Measurements from ENCODE around the gene EPB41.
A peak's percentile ranks its signal among the peaks of the same experiment; 100 is the strongest.
"Not testable (repeated sequence)": the region's sequence is repeated elsewhere in the genome, so short reads cannot be mapped to it uniquely, and the experiment has no call there.

The EPB41 gene

GRCh38 chr1:29094954-29095353 lies 180.6 kb downstream of the EPB41 start:
- Mint-ChIP-seq H3K4me1 (ENCODE audit: low read depth) (peaks cover 14% of the 10 kb centered on the region), H3K4me3 (no peak overlapping the region), H3K36me3 (ENCODE audit: low read depth) (peaks cover 56% of the 10 kb centered on the region), H3K27ac (no peak overlapping the region), H3K9me3 (peaks cover 6% of the 10 kb centered on the region), H3K27me3 (no peaks in the 10 kb centered on the region)

DNA sequence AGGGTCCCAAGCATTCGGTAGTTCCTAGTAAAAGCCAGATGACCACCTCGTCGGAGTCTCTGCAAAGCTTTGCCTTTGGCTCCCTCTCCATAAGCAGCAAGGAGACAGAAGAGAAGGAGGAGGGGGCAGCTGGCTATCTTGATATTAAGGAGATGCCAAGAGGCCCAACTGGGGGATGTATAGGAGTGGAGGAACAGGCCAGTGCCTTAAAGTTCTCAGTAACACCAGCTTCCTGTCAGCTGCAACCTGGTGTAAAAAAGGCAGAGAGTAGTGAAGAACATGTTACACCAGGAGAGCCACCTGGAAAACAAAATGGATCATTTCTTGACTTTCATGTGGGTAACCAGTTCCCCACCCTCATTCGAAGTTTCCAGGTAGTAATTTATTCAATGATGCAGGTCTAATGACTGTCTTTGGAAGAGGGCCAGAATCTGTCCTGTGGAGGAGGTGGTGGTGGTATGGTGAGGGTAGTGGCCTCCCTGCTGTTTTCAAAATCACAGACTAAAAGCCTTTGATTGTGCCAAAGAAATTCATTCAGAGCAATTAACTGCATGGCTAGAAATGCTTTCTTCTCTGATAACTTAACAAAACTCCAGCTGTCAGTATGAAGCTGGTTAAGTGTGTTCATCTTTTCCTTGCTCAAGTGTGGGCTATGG lies 182.0 kb downstream of the EPB41 start:
- Mint-ChIP-seq H3K4me3 (no peak overlapping the region), H3K36me3 (ENCODE audit: low read depth) (peaks cover 52% of the 10 kb centered on the region), H3K27me3 (no peaks in the 10 kb centered on the region), H3K9me3 (peaks cover 6% of the 10 kb centered on the region), H3K4me1 (ENCODE audit: low read depth) (peaks cover 14% of the 10 kb centered on the region), H3K27ac (peak overlapping the region; percentile 42)

- Mint-ChIP-seq H3K4me1 (ENCODE audit: low read depth) (peaks cover 14% of the 10 kb centered on the region), H3K36me3 (ENCODE audit: low read depth) (peaks cover 46% of the 10 kb centered on the region), H3K27me3 (no peaks in the 10 kb centered on the region), H3K27ac (no peak overlapping the region), H3K4me3 (no peak overlapping the region), H3K9me3 (no peaks in the 10 kb centered on the region)
Observed at GRCh38 chr1:29099286-29099685, 184.9 kb downstream of the EPB41 start.

DNA sequence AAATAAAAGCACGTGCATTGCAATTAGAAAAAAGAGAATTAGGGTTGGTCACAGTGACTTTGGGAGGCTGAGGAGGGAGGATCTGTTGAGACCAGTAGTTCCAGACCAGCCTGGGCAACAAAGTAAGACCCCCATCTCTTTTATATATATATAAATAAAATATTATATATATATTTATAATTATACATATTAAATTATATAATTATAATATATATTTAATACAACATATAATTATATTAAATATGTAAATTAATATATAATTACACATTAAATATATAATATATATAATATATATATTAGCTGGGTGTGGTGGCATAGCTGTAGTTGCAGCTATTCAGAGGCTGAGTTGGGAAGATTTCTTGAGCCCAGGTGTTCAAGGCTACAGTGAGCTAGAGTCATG lies 186.1 kb downstream of the EPB41 start:
- peaks cover 14% of the 10 kb centered on the region for H3K4me1 Mint-ChIP-seq (ENCODE audit: low read depth)
- no peaks in the 10 kb centered on the region for H3K9me3 Mint-ChIP-seq
- H3K36me3 Mint-ChIP-seq (ENCODE audit: low read depth), result peaks cover 37% of the 10 kb centered on the region
- no peaks in the 10 kb centered on the region for H3K27me3 Mint-ChIP-seq
- no peak overlapping the region for H3K27ac Mint-ChIP-seq
- no peak overlapping the region for H3K4me3 Mint-ChIP-seq

DNA sequence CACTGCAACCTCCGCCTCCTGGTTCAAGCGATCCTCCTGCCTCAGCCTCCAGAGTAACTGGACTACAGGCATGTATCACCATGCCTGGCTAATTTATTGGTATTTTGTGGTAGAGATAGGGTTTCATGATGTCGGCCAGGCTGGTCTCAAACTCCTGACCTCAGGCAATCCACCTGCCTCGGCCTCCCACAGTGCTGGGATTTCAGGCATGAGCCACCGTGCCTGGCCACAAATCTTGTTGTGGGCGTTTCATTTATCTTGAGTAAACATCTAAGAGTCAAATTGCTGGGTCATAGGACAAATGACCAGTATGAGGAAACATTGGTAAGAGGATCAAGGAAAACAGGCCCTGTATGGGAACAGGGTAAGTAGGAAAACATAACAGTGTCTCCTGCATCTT lies 191.5 kb downstream of the EPB41 start:
- H3K27ac Mint-ChIP-seq, result no peak overlapping the region
- no peak overlapping the region for H3K4me3 Mint-ChIP-seq
- H3K27me3 Mint-ChIP-seq, result no peaks in the 10 kb centered on the region
- no peaks in the 10 kb centered on the region for H3K4me1 Mint-ChIP-seq (ENCODE audit: low read depth)
- H3K36me3 Mint-ChIP-seq (ENCODE audit: low read depth), result peaks cover 33% of the 10 kb centered on the region
- no peaks in the 10 kb centered on the region for H3K9me3 Mint-ChIP-seq

DNA sequence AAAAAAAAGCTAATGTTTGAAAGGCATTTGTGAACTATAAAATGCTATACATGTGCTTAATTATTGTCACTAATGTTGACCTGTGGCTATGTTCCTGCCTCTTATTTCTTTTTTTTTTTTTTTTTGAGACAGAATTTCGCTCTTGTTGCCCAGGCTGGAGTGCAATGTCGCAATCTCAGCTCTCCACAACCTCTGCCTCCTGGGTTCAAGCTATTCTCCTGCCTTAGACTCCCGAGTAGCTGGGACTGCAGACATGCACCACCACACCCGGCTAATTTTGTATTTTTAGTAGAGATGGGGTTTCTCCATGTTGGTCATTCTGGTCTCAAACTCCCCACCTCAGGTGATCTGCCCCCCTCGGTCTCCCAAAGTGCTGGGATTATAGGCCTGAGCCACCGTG lies 193.7 kb downstream of the EPB41 start:
- not testable (repeated sequence) for H3K4me1 Mint-ChIP-seq (ENCODE audit: low read depth); H3K27me3 Mint-ChIP-seq; H3K27ac Mint-ChIP-seq; H3K4me3 Mint-ChIP-seq; H3K9me3 Mint-ChIP-seq
- H3K36me3 Mint-ChIP-seq (ENCODE audit: low read depth), result peaks cover 36% of the 10 kb centered on the region

DNA sequence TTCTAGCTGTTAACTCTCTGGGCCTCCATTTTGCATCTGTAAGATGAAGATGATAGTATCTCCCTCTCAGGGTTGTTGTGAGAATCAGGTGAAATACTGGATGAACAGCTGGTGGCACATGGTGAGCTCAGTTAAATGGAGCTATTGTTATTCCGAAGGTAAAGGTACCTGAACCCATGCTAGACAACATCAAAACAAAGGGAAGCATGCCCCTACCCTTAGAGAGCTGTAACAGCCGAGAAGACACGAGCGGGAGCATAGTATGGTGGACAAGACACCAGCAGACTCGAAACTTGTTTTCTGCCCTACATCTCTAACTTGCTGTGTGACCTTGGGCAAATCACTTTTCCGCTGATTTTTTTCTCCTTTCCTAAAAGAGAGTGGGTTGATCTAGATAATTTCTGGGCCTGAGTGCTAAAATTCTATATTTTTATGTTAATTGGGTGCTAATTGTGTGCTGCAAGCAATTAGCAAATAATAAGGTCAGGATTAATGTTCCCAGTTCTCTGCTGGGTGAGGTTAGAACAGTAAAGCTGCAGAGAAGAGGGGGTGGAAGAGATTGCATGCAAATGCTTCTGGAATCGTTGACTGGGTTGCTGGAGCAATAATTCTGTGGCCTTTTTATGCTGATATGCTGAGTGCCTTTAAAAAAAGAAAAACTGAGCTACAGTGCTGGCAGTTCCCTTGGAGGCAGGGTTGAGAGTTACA lies 198.5 kb downstream of the EPB41 start:
- Mint-ChIP-seq H3K27ac (no peak overlapping the region), H3K36me3 (ENCODE audit: low read depth) (peaks cover 66% of the 10 kb centered on the region), H3K4me1 (ENCODE audit: low read depth) (peaks cover 10% of the 10 kb centered on the region), H3K27me3 (no peaks in the 10 kb centered on the region), H3K9me3 (no peaks in the 10 kb centered on the region), H3K4me3 (no peak overlapping the region)

DNA sequence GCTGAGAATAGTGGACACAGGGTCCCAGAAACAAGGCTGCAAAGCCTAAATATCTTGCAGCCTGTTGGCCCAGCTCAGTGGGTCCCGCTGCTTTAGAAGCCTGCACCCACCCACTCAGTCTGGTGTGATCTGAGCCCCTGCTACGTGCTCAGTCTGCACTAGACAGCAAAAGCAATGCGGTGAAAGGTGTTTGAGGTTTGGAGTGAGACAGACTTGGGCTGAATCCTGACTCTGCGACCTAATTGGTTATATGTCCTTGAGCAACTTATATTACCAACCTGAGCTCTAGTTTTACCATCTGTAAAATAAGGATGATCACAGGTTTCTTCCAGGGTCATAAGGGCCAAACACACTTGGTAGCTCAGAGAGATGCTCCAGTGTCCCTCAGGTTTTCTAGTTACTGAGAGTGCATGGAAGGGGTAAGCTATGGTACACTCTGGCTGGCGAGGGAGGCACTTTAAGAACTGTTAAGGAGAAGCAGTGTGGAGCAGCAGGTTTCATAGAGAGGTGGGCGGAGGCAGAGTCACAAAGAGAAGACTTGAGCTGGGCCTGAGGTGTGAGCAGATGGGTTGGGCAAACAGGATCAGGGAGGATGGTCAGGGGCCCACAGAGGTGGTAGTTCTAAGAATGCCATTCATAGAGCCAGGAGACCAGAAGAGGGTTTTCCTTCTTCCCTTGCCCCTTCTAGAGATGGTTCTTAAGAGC lies 199.2 kb downstream of the EPB41 start:
- peak overlapping the region; percentile 76 for H3K27ac Mint-ChIP-seq
- no peaks in the 10 kb centered on the region for H3K27me3 Mint-ChIP-seq
- peaks cover 67% of the 10 kb centered on the region for H3K36me3 Mint-ChIP-seq (ENCODE audit: low read depth)
- H3K4me3 Mint-ChIP-seq, result no peak overlapping the region
- H3K4me1 Mint-ChIP-seq (ENCODE audit: low read depth), result peaks cover 10% of the 10 kb centered on the region
- no peaks in the 10 kb centered on the region for H3K9me3 Mint-ChIP-seq

GRCh38 chr1:29114654-29115053 lies 200.3 kb downstream of the EPB41 start:
- no peak overlapping the region for H3K4me3 Mint-ChIP-seq
- H3K27me3 Mint-ChIP-seq, result no peaks in the 10 kb centered on the region
- H3K36me3 Mint-ChIP-seq (ENCODE audit: low read depth), result peaks cover 68% of the 10 kb centered on the region
- no peaks in the 10 kb centered on the region for H3K9me3 Mint-ChIP-seq
- H3K4me1 Mint-ChIP-seq (ENCODE audit: low read depth), result peaks cover 10% of the 10 kb centered on the region
- no peak overlapping the region for H3K27ac Mint-ChIP-seq

GRCh38 chr1:29117381-29117780 lies 203.0 kb downstream of the EPB41 start:
- Mint-ChIP-seq H3K27me3 (peaks cover 3% of the 10 kb centered on the region), H3K4me3 (no peak overlapping the region), H3K36me3 (ENCODE audit: low read depth) (peaks cover 54% of the 10 kb centered on the region), H3K9me3 (no peaks in the 10 kb centered on the region), H3K27ac (peak overlapping the region; percentile 9), H3K4me1 (ENCODE audit: low read depth) (peaks cover 10% of the 10 kb centered on the region)

- no peak overlapping the region for H3K27ac Mint-ChIP-seq
- H3K9me3 Mint-ChIP-seq, result no peaks in the 10 kb centered on the region
- peaks cover 39% of the 10 kb centered on the region for H3K36me3 Mint-ChIP-seq (ENCODE audit: low read depth)
- H3K4me3 Mint-ChIP-seq, result no peak overlapping the region
- peaks cover 3% of the 10 kb centered on the region for H3K4me1 Mint-ChIP-seq (ENCODE audit: low read depth)
- H3K27me3 Mint-ChIP-seq, result peaks cover 3% of the 10 kb centered on the region
Observed at GRCh38 chr1:29119121-29119929, 205.0 kb downstream of the EPB41 start.

GRCh38 chr1:29120367-29120766 lies 206.0 kb downstream of the EPB41 start:
- Mint-ChIP-seq H3K27ac (no peak overlapping the region), H3K4me3 (no peak overlapping the region), H3K36me3 (ENCODE audit: low read depth) (peaks cover 34% of the 10 kb centered on the region), H3K9me3 (no peaks in the 10 kb centered on the region), H3K4me1 (ENCODE audit: low read depth) (peaks cover 3% of the 10 kb centered on the region), H3K27me3 (peaks cover 5% of the 10 kb centered on the region)

DNA sequence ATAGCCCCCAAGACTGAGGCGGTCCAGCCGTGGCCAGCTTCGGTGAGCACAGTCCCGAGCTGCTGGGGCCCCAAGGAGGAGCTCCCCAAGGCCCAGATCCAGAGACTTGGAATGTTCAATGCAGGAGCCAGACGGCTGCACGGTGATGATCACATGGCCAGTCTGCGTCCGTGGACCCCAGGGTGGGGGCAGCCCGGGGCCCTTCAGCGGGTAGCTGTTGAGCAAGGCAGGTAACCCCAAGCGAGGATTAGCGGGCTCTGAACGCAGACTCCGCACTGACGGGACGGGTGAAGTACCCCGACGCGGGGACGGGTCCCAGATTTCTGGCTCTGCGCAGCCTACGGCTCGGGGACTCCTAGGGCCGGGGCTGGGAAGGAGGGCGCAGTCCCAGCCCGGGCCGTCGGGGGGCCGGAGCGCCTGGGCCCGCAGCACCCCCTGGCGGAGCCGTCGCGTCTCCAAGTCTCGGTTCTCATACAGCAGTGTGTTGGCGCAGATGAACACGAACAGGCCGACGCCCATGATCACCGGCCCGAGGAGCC lies 206.6 kb downstream of the EPB41 start:
- Mint-ChIP-seq H3K27me3 (peaks cover 11% of the 10 kb centered on the region), H3K27ac (no peak overlapping the region), H3K4me3 (no peak overlapping the region), H3K36me3 (ENCODE audit: low read depth) (peaks cover 29% of the 10 kb centered on the region), H3K4me1 (ENCODE audit: low read depth) (peaks cover 9% of the 10 kb centered on the region), H3K9me3 (no peaks in the 10 kb centered on the region)

DNA sequence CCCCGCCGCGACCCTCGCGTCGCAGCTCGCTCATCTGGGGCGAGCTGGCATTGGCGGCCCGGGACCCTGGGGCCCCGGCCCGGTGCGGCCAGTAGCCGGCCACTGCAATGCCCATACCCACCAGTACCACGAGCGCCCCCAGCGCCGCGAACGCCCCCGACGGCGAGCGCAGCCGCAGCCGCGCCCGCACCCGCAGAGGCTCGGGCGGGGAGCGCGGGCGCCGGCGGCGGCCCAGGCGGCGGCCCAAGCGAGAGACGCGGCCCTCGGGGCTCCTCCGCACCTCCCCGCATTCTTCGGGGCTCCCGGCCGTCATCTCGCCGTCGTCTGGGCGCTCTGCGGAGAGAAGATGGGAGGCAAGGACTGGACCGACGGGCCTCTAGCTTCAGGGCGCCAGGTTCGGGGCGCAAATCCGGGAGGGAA lies 207.2 kb downstream of the EPB41 start:
- Mint-ChIP-seq H3K9me3 (no peaks in the 10 kb centered on the region), H3K36me3 (ENCODE audit: low read depth) (peaks cover 24% of the 10 kb centered on the region), H3K4me1 (ENCODE audit: low read depth) (peaks cover 9% of the 10 kb centered on the region), H3K4me3 (peak overlapping the region; percentile 32), H3K27ac (no peak overlapping the region), H3K27me3 (peaks cover 13% of the 10 kb centered on the region)
